ENCODE data around the gene TEX14.

Gene TEX14

DNA sequence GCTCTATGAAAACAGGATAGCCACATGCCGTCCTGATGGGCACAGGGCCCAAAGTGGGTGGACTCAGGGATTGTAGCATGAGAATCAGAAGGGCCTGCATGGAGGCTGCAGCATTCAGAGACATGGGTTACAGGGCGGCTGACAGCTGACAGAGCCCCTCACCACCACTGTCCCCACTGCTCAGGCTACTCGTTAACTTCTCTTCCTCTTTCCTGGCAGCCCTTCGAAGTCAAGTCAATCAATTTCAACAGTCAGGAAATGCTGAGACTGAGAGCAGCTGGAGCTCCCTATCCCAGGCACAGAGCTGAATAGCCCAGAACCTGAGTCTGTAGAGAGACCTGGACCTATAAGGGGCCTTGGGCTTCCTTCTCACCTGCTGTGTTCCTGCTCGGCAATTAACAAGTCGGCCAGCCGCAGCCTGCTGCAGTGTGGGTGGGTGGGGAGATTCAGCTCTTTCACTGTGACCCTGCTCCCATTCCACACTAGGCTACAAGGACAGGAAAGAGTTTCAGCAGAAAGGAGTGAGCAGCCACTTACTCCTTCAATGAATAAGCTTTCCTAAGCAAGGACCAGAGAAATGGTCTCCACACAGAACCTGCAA lies 76.9 kb downstream of the TEX14 start:
- no peak overlapping the region for H3K4me2 ChIP-seq (ENCODE audit: low read length)
- no peaks in the 10 kb centered on the region for H3K79me2 ChIP-seq
- H2AFZ ChIP-seq = no peak overlapping the region
- H3K4me1 ChIP-seq = no peaks in the 10 kb centered on the region
- H3K27ac ChIP-seq = no peak overlapping the region
- H3K9me3 ChIP-seq (ENCODE audit: control insufficient read depth, low read length) = no peaks in the 10 kb centered on the region
- no peaks in the 10 kb centered on the region for H3K36me3 ChIP-seq (ENCODE audit: control insufficient read depth, insufficient read depth, low read length)
- no peak overlapping the region for H3K9ac ChIP-seq
- TF ChIP-seq, protein P1, sequence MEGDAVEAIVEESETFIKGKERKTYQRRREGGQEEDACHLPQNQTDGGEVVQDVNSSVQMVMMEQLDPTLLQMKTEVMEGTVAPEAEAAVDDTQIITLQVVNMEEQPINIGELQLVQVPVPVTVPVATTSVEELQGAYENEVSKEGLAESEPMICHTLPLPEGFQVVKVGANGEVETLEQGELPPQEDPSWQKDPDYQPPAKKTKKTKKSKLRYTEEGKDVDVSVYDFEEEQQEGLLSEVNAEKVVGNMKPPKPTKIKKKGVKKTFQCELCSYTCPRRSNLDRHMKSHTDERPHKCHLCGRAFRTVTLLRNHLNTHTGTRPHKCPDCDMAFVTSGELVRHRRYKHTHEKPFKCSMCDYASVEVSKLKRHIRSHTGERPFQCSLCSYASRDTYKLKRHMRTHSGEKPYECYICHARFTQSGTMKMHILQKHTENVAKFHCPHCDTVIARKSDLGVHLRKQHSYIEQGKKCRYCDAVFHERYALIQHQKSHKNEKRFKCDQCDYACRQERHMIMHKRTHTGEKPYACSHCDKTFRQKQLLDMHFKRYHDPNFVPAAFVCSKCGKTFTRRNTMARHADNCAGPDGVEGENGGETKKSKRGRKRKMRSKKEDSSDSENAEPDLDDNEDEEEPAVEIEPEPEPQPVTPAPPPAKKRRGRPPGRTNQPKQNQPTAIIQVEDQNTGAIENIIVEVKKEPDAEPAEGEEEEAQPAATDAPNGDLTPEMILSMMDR (IDR thresholded peaks at IDR 0.05) = no peak
- H3K4me3 ChIP-seq (ENCODE audit: low read depth, low read length) = no peak overlapping the region
- H3K27me3 ChIP-seq (ENCODE audit: control insufficient read depth, insufficient read depth, low read length) = no peaks in the 10 kb centered on the region

DNA sequence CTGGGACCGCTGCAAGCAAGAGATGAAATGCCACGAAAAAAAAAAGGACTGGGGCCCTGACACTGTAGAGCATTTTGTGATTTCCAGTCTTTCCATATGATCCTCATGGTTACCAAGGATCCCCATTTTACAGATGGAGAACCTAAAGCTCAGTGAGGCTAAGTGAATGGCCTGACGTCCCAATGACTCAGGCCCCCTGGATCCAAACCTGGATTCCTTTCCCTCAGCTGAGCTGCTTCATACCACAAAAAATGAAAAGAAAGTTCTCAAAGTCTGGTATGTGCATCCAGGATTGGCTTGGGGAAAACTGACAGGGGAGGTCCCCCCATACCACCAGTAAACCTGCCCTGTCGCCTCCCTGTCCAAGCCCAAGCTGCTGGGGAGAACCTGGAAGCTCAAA lies 80.5 kb downstream of the TEX14 start:
- H3K4me3 ChIP-seq (ENCODE audit: low read depth, low read length) = no peak overlapping the region
- no peaks in the 10 kb centered on the region for H3K4me1 ChIP-seq
- H3K9ac ChIP-seq = no peak overlapping the region
- no peak overlapping the region for H2AFZ ChIP-seq
- H3K27ac ChIP-seq = no peak overlapping the region
- H3K9me3 ChIP-seq (ENCODE audit: control insufficient read depth, low read length) = no peaks in the 10 kb centered on the region
- no peak overlapping the region for H3K4me2 ChIP-seq (ENCODE audit: low read length)
- no peaks in the 10 kb centered on the region for H3K36me3 ChIP-seq (ENCODE audit: control insufficient read depth, insufficient read depth, low read length)
- TF ChIP-seq, protein P1 (IDR thresholded peaks at IDR 0.05) = no peak
- no peaks in the 10 kb centered on the region for H3K79me2 ChIP-seq
- H3K27me3 ChIP-seq (ENCODE audit: control insufficient read depth, insufficient read depth, low read length) = no peaks in the 10 kb centered on the region

DNA sequence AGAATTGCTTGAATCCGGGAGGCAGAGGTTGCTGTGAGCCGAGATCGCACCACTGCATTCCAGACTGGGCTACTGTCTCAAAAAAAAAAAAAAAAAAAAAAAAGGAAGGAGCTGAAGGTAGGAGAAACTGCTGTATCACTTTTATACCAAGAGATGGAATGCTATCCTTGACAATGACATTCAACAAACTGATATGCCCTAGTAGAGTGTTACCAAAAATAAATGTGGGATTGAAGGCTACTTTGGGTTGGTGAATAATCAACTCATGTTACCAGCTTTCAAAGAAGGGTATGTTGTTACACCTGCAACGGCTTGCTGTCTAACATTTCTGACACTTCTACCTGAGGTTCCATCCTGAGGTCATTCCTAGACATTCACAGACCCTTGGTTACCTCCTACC lies 84.9 kb downstream of the TEX14 start:
- H3K27ac ChIP-seq = no peak overlapping the region
- TF ChIP-seq, protein P1 (IDR thresholded peaks at IDR 0.05) = no peak
- no peaks in the 10 kb centered on the region for H3K9me3 ChIP-seq (ENCODE audit: control insufficient read depth, low read length)
- no peaks in the 10 kb centered on the region for H3K27me3 ChIP-seq (ENCODE audit: control insufficient read depth, insufficient read depth, low read length)
- H3K79me2 ChIP-seq = no peaks in the 10 kb centered on the region
- no peaks in the 10 kb centered on the region for H3K4me1 ChIP-seq
- no peaks in the 10 kb centered on the region for H3K36me3 ChIP-seq (ENCODE audit: control insufficient read depth, insufficient read depth, low read length)
- H3K9ac ChIP-seq = no peak overlapping the region
- H3K4me3 ChIP-seq (ENCODE audit: low read depth, low read length) = no peak overlapping the region
- H2AFZ ChIP-seq = no peak overlapping the region
- no peak overlapping the region for H3K4me2 ChIP-seq (ENCODE audit: low read length)

DNA sequence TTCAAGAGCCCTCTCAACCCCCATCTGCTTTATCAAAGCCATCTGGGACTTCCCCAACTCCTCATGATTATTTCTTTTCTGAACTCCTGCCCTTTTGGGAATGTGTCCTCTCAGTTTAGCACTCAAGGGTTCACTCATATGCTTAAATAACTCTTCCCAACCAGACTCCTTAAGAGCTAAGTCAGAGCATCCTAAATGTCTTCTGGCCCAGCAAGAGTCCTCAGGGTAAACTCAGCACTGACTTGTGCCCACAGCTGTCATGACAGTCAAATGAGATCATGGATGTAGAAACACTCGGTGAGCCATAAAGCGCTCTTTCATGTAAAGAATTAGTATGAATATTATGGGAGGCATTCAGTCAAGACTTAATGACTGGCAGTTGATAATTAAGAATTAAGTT lies 85.9 kb downstream of the TEX14 start:
- Histone ChIP-seq H3K27ac (no peak overlapping the region), H3K4me1 (no peaks in the 10 kb centered on the region), H3K27me3 (ENCODE audit: control insufficient read depth, insufficient read depth, low read length) (no peaks in the 10 kb centered on the region), H3K79me2 (no peaks in the 10 kb centered on the region), H3K4me2 (ENCODE audit: low read length) (no peak overlapping the region), H2AFZ (no peak overlapping the region), H3K9ac (no peak overlapping the region), H3K9me3 (ENCODE audit: control insufficient read depth, low read length) (no peaks in the 10 kb centered on the region), H3K4me3 (ENCODE audit: low read depth, low read length) (no peak overlapping the region), H3K36me3 (ENCODE audit: control insufficient read depth, insufficient read depth, low read length) (no peaks in the 10 kb centered on the region)
- TF ChIP-seq, protein P1 (IDR thresholded peaks at IDR 0.05) = no peak

DNA sequence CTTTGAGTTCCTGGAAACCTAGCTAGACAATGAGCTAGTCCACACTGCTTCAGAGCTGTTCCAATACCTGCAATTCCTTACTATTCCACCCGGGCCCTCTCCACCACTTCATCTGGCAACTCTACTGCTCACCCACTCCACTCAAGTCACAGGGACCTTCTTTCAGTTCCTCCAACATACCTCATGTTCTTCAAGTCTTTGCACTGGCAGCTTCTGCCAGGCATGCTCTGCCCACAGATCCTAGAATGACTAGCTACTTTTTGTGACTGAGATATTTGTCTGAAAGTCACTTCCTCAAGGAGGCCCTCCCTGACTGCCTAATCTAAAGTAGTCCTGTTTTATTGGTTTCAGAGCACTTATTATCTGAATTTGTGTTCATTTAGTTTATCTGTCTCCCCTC lies 86.4 kb downstream of the TEX14 start:
- TF ChIP-seq, protein P1 (IDR thresholded peaks at IDR 0.05) = no peak
- Histone ChIP-seq H3K4me3 (ENCODE audit: low read depth, low read length) (no peak overlapping the region), H3K9me3 (ENCODE audit: control insufficient read depth, low read length) (no peaks in the 10 kb centered on the region), H3K27me3 (ENCODE audit: control insufficient read depth, insufficient read depth, low read length) (no peaks in the 10 kb centered on the region), H3K9ac (no peak overlapping the region), H2AFZ (no peak overlapping the region), H3K79me2 (no peaks in the 10 kb centered on the region), H3K4me2 (ENCODE audit: low read length) (no peak overlapping the region), H3K4me1 (no peaks in the 10 kb centered on the region), H3K36me3 (ENCODE audit: control insufficient read depth, insufficient read depth, low read length) (no peaks in the 10 kb centered on the region), H3K27ac (no peak overlapping the region)

Data from parathyroid adenoma (tissue), 2 donors.